HepG2 (cell line): ENCODE measurements around the gene RABGAP1. TPM values are rescaled to one million over a fixed set of nuclear protein-coding genes. Genes with fewer than 3 reads are reported as not detected.

Experiments used
- ATAC-seq: fragments of 200-7000 bp; cut with Tn5 transposase; 3 replicates; pipeline ENCODE4 v1.9.1; 2020; ENCODE audit warnings: mild to moderate bottlenecking, moderate library complexity
- BruUV-seq: library from RNA; stranded (reverse); fragments of 400-500 nt; replicated peaks from 2 replicates; lab custom pipeline; 2021; lab: Mats Ljungman, UMichigan
- CTCF ChIA-PET: fragments of 300-600 bp; formaldehyde crosslinking; extraction: SDS; loops from one replicate; lab custom pipeline; 2021; ENCODE audit warnings: low total read pairs, inconsistent platforms, low intra/inter-chr PET ratio; lab: Yijun Ruan, JAX
- POLR2A ChIA-PET: fragments of 350-600 bp; sonication (Branson Sonifier 250); formaldehyde crosslinking; loops from one replicate; lab custom pipeline; 2020; ENCODE audit warnings: antibody characterized with exemption, inconsistent platforms; lab: Yijun Ruan, JAX
- DNase-seq: peaks from one replicate; pipeline ENCODE4 v3.0.0-alpha.2; 2015; ENCODE audit warnings: low spot score
- FAIRE-seq: peaks from 3 replicates; lab custom pipeline; 2011; peaks lifted over from hg19 to GRCh38; lab: Jason Lieb, UNC
- H2AFZ ChIP-seq: one replicate; pipeline ENCODE4 v1.6.1; 2011; ENCODE audit warnings: low read length, inconsistent platforms
- H3K27ac ChIP-seq: fragments of 300-600 bp; 3 replicates; pipeline ENCODE4 v1.8.0; 2011; ENCODE audit warnings: mixed run types, mild to moderate bottlenecking, mixed read lengths, low read length, inconsistent platforms; ENCODE audit not compliant: insufficient read depth; ENCODE audit errors: extremely low read length
- H3K27me3 ChIP-seq, 2 experiments: fragments of 200-600 bp in 1 of 2; 2 replicates in 1 of 2; 3 replicates in 1 of 2; pipeline versions ENCODE4 v1.6.0 to v1.8.0; 2011; ENCODE audit warnings: low read length in 2 of 2, mild to moderate bottlenecking in 2 of 2, moderate library complexity in 2 of 2, inconsistent platforms in 1 of 2; ENCODE audit not compliant: insufficient read depth in 2 of 2, control insufficient read depth in 1 of 2
- H3K36me3 ChIP-seq, 2 experiments: fragments of 200-600 bp in 1 of 2; replicated peaks in 1 of 2; 2 replicates in 1 of 2; 3 replicates in 1 of 2; pipeline versions ENCODE4 v1.5.1 to v1.8.0; 2011; ENCODE audit warnings: low read length in 2 of 2, inconsistent platforms in 1 of 2; ENCODE audit not compliant: insufficient read depth in 2 of 2, control insufficient read depth in 1 of 2
- H3K4me1 ChIP-seq: 2 replicates; pipeline ENCODE4 v1.5.1; 2012; ENCODE audit warnings: low read length, inconsistent platforms; ENCODE audit not compliant: insufficient read depth
- H3K4me2 ChIP-seq: 2 replicates; pipeline ENCODE4 v1.6.0; 2011; ENCODE audit warnings: low read depth, low read length, inconsistent platforms
- H3K4me3 ChIP-seq, 3 experiments: fragments of 200-600 bp in 1 of 3; sonication (generic), shearing (Covaris generic) in 1 of 3; replicated peaks in 1 of 3; 2 replicates each; pipeline ENCODE4 v1.5.1; 2011 to 2016; ENCODE audit warnings: low read length in 3 of 3, inconsistent platforms in 2 of 3, low read depth in 2 of 3, mild to moderate bottlenecking in 2 of 3, control low read depth in 1 of 3, mixed read lengths in 1 of 3; ENCODE audit not compliant: insufficient read depth in 1 of 3
- H3K79me2 ChIP-seq: one replicate; pipeline ENCODE4 v1.6.1; 2011; ENCODE audit warnings: low read length, inconsistent platforms; ENCODE audit not compliant: insufficient read depth
- H3K9ac ChIP-seq: 2 replicates; pipeline ENCODE4 v1.6.0; 2011; ENCODE audit warnings: mild to moderate bottlenecking, low read depth, low read length, inconsistent platforms; ENCODE audit not compliant: insufficient read depth
- H3K9me3 ChIP-seq: 2 replicates; pipeline ENCODE4 v1.5.1; 2012; ENCODE audit warnings: mild to moderate bottlenecking, low read length
- H4K20me1 ChIP-seq: 2 replicates; pipeline ENCODE4 v1.6.0; 2011; ENCODE audit warnings: inconsistent platforms, mild to moderate bottlenecking, low read length, moderate library complexity; ENCODE audit not compliant: insufficient read depth
- ATRX ChIP-seq: sonication (generic); formaldehyde crosslinking; IDR thresholded peaks from 2 replicates; pipeline ENCODE4 v1.4.0; 2020; ENCODE audit warnings: missing genetic modification reagents, borderline replicate concordance
- NCOA2 ChIP-seq: sonication (generic); formaldehyde crosslinking; IDR thresholded peaks from 2 replicates; pipeline ENCODE4 v1.8.0; 2022; ENCODE audit warnings: inconsistent platforms
- SMARCE1 ChIP-seq: fragments of 450-650 bp; IDR thresholded peaks from 2 replicates; pipeline ENCODE4 v1.6.1; 2017; ENCODE audit warnings: borderline replicate concordance
- TSC22D2 ChIP-seq: sonication (generic); formaldehyde crosslinking; IDR thresholded peaks from 2 replicates; pipeline ENCODE4 v1.5.1; 2020; ENCODE audit warnings: missing genetic modification reagents, mild to moderate bottlenecking, borderline replicate concordance
- ZNF3 ChIP-seq: IDR thresholded peaks from 2 replicates; pipeline ENCODE4 v1.7.0; 2017; ENCODE audit warnings: inconsistent platforms
- ZNF317 ChIP-seq: sonication (generic); formaldehyde crosslinking; IDR thresholded peaks from 2 replicates; pipeline ENCODE4 v1.5.0; 2020; ENCODE audit warnings: mild to moderate bottlenecking, missing genetic modification reagents
- ZNF451 ChIP-seq: sonication (generic); formaldehyde crosslinking; IDR thresholded peaks from 2 replicates; pipeline ENCODE4 v1.5.0; 2020; ENCODE audit warnings: mild to moderate bottlenecking, missing genetic modification reagents
- ZNF550 ChIP-seq: sonication (generic); formaldehyde crosslinking; IDR thresholded peaks from 2 replicates; pipeline ENCODE4 v1.4.0; 2020; ENCODE audit warnings: mild to moderate bottlenecking, missing genetic modification reagents, borderline replicate concordance
- ZNF749 ChIP-seq: sonication (generic); formaldehyde crosslinking; IDR thresholded peaks from 2 replicates; pipeline ENCODE4 v1.8.0; 2022; ENCODE audit warnings: mild to moderate bottlenecking, missing genetic modification reagents, moderate library complexity, borderline replicate concordance
- whole genome bisulfite sequencing: methylation state at CpG from one replicate; pipeline ENCODE4 v1.1.6; 2017; ENCODE audit warnings: low lambda C conversion rate; 5-methylcytosine and 5-hydroxymethylcytosine counted together
- in situ Hi-C: cut with HindIII; loops from 2 replicates; pipeline ENCODE4 v1.10.0; 2017; ENCODE audit warnings: low pct_unique_long_range_greater_than_20kb; ENCODE audit not compliant: extremely low pct_ligation_motif_present
- intact Hi-C: fragments of 100-400 bp; cut with micrococcal nuclease; formaldehyde crosslinking; loops from one replicate; pipeline ENCODE4 v1.10.0; 2022; ENCODE audit not compliant: unreplicated experiment
- polyA plus RNA-seq, 8 experiments: library from polyadenylated mRNA; depleted of rRNA in 3 of 8; stranded (reverse) in 7 of 8; unstranded in 1 of 8; fragments of >200 nt; fragmentation: Illumina TruSeq in 4 of 8; extraction: Trizol in 4 of 8; gene quantifications; 2 replicates each; pipeline versions ENCODE4 v1.2.1 to v1.2.3, GENCODE V29; 2011 to 2016; ENCODE audit warnings: low read depth in 4 of 8, missing spikeins in 1 of 8, mixed read lengths in 1 of 8; ENCODE audit not compliant: insufficient read depth in 1 of 8
- total RNA-seq, 5 experiments: library from RNA; depleted of rRNA; stranded (reverse); fragments of >200 nt; fragmentation: Illumina TruSeq; extraction: Trizol; gene quantifications; 2 replicates each; pipeline ENCODE4 v1.2.3, GENCODE V29; 2016; ENCODE audit warnings: low read depth in 1 of 5
- TF ChIP-seq, protein P1 (sequence below): sonication (generic); formaldehyde crosslinking; IDR thresholded peaks from 2 replicates; pipeline ENCODE4 v1.4.0; 2020; ENCODE audit warnings: mild to moderate bottlenecking, missing genetic modification reagents

The RABGAP1 gene
- total and polyA plus RNA-seq, 2 of the 13 experiments (the other 11 are each of a cell fraction or from before 2014, with no cell fraction given) = 19.1 to 19.3 TPM

DNA sequence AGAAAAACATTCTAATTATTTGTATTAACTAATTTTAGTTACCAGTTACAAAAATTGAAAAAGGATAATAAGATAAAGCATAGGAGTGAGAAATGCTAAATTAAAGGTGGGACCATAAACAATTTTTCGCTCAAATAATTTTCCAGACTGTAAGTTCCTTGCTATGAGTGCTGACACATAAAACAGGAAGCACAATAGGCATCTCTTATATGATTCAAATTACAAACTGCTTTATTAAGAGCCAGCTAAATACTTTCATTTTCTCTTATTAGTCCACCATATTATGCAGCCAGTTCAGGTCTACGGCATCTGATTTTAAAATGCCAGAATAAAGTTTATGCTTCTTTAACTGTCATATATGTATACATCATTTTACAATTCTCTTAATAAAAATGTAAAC lies 40.0 kb upstream of the RABGAP1 start:
- Histone ChIP-seq H3K4me2 (no peak overlapping the region), H2AFZ (no peak overlapping the region), H3K79me2 (peaks cover 67% of the 10 kb centered on the region), H3K27ac (no peak overlapping the region), H3K27me3 (no peaks in the 10 kb centered on the region; a peak in 1 of 5 replicates), H3K4me3 (no peak overlapping the region), H3K4me1 (peaks cover 19% of the 10 kb centered on the region), H4K20me1 (peaks cover 10% of the 10 kb centered on the region; the same call in 1 of the 2 replicates), H3K9ac (no peak overlapping the region; the same call in 1 of the 2 replicates), H3K36me3 (peaks cover 0 to 18% of the 10 kb centered on the region in 2 experiments; a peak in 3 of 5 replicates), H3K9me3 (no peaks in the 10 kb centered on the region)
- in situ Hi-C loops = no loop called here
- 94% methylated on average over 2 of the region's 2 CpGs for WGBS
- CTCF ChIA-PET = no interaction called here
- BruUV-seq = no TSS peak
- TF ChIP-seq ZNF749 (CRISPR knock-in tag) (no peak), ZNF317 (no peak), ZNF451 (CRISPR knock-in tag) (no peak), ZNF3 (no peak), ATRX (CRISPR knock-in tag) (no peak), NCOA2 (no peak), ZNF550 (CRISPR knock-in tag) (no peak), SMARCE1 (no peak), TSC22D2 (CRISPR knock-in tag) (no peak)
- TF ChIP-seq, protein P1, sequence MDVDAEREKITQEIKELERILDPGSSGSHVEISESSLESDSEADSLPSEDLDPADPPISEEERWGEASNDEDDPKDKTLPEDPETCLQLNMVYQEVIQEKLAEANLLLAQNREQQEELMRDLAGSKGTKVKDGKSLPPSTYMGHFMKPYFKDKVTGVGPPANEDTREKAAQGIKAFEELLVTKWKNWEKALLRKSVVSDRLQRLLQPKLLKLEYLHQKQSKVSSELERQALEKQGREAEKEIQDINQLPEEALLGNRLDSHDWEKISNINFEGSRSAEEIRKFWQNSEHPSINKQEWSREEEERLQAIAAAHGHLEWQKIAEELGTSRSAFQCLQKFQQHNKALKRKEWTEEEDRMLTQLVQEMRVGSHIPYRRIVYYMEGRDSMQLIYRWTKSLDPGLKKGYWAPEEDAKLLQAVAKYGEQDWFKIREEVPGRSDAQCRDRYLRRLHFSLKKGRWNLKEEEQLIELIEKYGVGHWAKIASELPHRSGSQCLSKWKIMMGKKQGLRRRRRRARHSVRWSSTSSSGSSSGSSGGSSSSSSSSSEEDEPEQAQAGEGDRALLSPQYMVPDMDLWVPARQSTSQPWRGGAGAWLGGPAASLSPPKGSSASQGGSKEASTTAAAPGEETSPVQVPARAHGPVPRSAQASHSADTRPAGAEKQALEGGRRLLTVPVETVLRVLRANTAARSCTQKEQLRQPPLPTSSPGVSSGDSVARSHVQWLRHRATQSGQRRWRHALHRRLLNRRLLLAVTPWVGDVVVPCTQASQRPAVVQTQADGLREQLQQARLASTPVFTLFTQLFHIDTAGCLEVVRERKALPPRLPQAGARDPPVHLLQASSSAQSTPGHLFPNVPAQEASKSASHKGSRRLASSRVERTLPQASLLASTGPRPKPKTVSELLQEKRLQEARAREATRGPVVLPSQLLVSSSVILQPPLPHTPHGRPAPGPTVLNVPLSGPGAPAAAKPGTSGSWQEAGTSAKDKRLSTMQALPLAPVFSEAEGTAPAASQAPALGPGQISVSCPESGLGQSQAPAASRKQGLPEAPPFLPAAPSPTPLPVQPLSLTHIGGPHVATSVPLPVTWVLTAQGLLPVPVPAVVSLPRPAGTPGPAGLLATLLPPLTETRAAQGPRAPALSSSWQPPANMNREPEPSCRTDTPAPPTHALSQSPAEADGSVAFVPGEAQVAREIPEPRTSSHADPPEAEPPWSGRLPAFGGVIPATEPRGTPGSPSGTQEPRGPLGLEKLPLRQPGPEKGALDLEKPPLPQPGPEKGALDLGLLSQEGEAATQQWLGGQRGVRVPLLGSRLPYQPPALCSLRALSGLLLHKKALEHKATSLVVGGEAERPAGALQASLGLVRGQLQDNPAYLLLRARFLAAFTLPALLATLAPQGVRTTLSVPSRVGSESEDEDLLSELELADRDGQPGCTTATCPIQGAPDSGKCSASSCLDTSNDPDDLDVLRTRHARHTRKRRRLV = no peak
- ATAC-seq = no peak
- POLR2A ChIA-PET = no interaction called here
- DNase-seq = no peak
- no peak for FAIRE-seq
- intact Hi-C loops = loop anchor here (5.0 kb wide), 1 partner anchor 92 kb away; no protein-coding TSS in a partner anchor
